GM18858 (cell line): Measurements from ENCODE around the gene VAV2.
"Not testable (repeated sequence)": the region's sequence is repeated elsewhere in the genome, so short reads cannot be mapped to it uniquely, and the experiment has no call there.

ENCODE experiments used
- ATAC-seq: cut with Tn5 transposase; IDR thresholded peaks from one replicate; pipeline ENCODE4 v1.9.1; 2021; ENCODE audit not compliant: unreplicated experiment

The VAV2 gene

GRCh38 chr9:133897675-133898074 is 94.4 kb downstream of the VAV2 start:
- ATAC-seq, result no peak

GRCh38 chr9:133896007-133896406 is 96.1 kb downstream of the VAV2 start:
- not testable (repeated sequence) for ATAC-seq

GRCh38 chr9:133895335-133895734 is 96.8 kb downstream of the VAV2 start:
- ATAC-seq, result no peak

GRCh38 chr9:133894377-133895321 is 97.5 kb downstream of the VAV2 start:
- no peak for ATAC-seq

- no peak for ATAC-seq
Observed at GRCh38 chr9:133893191-133893994, 98.7 kb downstream of the VAV2 start.

- ATAC-seq, result no peak
Observed at GRCh38 chr9:133892193-133892920, 99.8 kb downstream of the VAV2 start.

GRCh38 chr9:133891741-133892140 is 100.4 kb downstream of the VAV2 start:
- no peak for ATAC-seq

- ATAC-seq, result no peak
Observed at GRCh38 chr9:133890583-133890982, 101.5 kb downstream of the VAV2 start.

- ATAC-seq, result no peak
Observed at GRCh38 chr9:133889584-133890301, 102.4 kb downstream of the VAV2 start.

- ATAC-seq, result no peak
Observed at GRCh38 chr9:133888809-133889491, 103.2 kb downstream of the VAV2 start.

- ATAC-seq, result no peak
Observed at GRCh38 chr9:133888048-133888808, 103.9 kb downstream of the VAV2 start.

- no peak for ATAC-seq
Observed at GRCh38 chr9:133887540-133888047, 104.5 kb downstream of the VAV2 start.

GRCh38 chr9:133886563-133887501 is 105.3 kb downstream of the VAV2 start:
- ATAC-seq, result no peak

- no peak for ATAC-seq
Observed at GRCh38 chr9:133884907-133885744, 107.0 kb downstream of the VAV2 start.

- ATAC-seq, result no peak
Observed at GRCh38 chr9:133882849-133883755, 109.0 kb downstream of the VAV2 start.
